GM20000 (cell line): ENCODE results near the gene SUCO.

ENCODE experiments used
- DNase-seq: peaks from one replicate; pipeline ENCODE4 v3.0.0; 2012; ENCODE audit warnings: low spot score
- TF ChIP-seq, protein P1 (sequence below): IDR thresholded peaks from 2 replicates; pipeline ENCODE4 v1.5.1; 2012; ENCODE audit warnings: mild to moderate bottlenecking, control low read depth; ENCODE audit errors: extremely low read depth, missing control alignments

Gene SUCO

DNA sequence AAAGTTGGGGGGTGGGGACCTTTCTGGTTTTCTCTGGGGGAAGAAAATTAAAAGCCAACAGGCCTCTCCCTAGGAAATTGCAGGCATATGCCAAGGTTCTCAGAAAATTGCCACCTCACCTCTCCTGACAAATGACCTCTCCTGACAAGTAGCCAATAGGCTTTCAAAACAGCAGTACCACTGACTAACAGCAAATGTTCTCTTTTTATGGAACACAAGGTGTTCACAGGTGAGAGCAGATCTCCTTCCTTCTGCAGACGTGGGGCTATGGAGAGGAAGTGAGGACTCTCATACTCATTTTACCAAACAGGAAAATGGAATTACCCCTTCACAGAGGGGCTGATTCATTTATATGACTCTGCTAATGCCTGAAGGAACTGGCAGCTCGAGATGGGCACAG, 32.7 kb upstream of the SUCO start:
- TF ChIP-seq, protein P1, sequence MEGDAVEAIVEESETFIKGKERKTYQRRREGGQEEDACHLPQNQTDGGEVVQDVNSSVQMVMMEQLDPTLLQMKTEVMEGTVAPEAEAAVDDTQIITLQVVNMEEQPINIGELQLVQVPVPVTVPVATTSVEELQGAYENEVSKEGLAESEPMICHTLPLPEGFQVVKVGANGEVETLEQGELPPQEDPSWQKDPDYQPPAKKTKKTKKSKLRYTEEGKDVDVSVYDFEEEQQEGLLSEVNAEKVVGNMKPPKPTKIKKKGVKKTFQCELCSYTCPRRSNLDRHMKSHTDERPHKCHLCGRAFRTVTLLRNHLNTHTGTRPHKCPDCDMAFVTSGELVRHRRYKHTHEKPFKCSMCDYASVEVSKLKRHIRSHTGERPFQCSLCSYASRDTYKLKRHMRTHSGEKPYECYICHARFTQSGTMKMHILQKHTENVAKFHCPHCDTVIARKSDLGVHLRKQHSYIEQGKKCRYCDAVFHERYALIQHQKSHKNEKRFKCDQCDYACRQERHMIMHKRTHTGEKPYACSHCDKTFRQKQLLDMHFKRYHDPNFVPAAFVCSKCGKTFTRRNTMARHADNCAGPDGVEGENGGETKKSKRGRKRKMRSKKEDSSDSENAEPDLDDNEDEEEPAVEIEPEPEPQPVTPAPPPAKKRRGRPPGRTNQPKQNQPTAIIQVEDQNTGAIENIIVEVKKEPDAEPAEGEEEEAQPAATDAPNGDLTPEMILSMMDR = no peak
- DNase-seq = no peak

DNA sequence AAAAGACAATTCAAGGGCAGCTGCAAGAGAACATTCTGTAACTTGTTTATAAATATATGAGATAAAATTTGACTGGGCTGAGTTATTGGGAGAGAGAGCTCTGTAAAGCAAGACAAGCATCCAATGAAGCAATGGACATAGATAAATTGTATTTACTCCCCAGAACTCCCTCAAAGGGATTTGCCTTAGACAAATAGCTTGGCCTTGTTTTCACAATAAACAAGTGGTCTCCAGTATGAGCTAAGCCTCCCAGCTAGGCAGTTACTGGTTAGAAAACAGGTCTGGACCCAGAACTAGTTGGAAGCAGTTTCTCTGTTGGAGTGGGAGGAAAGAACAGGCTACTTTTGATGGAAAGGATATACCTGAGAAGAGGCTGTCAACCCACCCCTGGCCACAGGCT, 25.2 kb upstream of the SUCO start:
- DNase-seq = no peak

DNA sequence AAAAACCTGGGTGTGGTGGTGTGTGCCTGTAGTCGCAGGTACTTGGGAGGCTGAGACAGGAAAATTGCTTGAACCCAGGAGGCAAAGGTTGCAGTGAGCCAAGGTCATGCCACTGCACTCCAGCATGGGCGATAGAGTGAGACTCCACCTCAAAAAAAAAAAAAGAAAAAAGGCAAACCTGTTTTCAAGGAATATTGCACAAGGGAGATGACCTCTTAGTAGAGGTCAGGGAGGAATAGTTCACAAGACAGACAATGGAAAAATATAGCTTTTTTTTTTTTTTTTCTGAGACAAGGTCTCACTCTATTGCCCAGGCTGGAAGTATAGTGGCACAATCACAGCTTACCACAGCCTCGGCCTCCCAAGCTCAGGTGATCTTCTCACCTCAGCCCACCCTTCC, 22.5 kb upstream of the SUCO start:
- TF ChIP-seq, protein P1 = no peak
- no peak for DNase-seq

More for the DNA sequence above, 25.2 kb upstream of the SUCO start:
- TF ChIP-seq, protein P1 = no peak

DNA sequence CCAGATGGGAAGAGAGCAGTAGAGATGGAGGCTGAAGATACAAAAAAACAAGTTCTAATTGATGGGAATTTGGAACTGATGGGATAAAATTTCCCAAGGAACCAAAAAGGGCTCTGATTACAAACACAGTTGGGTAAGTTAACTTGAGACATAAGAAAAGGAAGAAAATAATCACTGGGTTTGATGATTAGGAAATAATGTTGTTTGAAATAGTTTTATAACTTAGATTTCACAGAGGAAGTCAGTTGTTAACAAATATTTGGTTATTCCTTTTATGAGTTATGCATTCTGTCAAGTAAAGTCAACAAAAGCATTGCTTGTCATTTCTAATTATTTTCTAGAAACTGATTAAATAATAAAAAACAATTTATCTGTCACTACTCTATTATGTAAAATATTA, 20.4 kb upstream of the SUCO start:
- DNase-seq = no peak
- TF ChIP-seq, protein P1 = no peak

DNA sequence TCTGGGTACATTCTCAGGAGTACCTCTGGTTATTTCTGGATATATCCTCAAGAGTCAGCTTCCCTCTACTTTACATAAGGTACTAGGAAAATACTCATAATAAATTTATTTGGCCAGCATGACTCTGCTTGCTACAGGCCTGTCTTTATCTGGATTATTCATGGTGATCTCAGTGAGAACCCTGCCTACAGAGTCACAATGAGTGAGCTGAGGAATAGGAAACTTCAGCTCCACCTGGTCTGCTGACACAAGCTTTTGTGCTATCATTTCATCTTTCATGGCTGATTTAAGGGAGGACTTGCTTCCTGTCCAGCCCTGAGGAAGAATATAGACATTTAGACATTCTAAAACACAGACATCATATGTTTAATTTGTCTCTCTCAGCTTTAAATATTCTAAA, 19.5 kb upstream of the SUCO start:
- TF ChIP-seq, protein P1 = no peak
- DNase-seq = no peak

DNA sequence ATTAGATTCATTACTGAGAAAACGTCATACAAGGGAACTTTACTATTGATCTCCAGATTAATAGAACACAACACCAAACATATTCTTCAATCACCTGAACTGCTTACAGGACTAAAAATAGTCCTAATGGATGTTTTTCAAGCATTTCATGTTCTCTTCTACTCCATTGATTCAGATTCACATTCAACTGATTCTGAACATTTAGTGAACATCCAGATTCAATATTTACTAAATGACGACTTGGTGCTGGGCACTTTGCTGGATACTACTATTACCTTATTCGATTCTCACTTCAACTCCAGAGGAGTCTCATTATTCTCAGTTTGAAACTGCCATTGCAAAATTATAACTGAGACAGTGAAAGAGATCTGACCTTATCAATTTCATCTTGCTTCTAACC, 18.8 kb upstream of the SUCO start:
- TF ChIP-seq, protein P1 = no peak
- DNase-seq = no peak

DNA sequence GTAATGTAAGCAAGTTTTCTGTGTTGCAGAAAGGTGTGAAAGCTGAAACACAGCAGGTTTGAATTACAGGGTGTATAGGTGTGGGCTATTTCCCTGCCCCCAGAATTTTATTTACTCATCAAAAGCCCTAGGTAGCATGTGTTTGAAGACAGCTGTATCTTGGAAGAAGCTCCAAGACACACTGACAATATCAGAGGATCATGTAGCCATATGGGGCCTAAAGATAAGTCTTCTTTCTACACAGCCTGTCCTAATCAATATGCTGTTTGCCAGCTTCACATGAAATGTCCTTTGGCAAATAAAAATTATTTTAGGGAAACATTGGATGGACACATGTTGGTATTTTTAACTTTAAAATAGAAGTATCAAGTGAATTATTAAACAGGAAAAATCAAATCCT, 17.5 kb upstream of the SUCO start:
- no peak for DNase-seq
- TF ChIP-seq, protein P1 = no peak
